ENCODE results near the gene CFAP299.

CFAP299 gene

GRCh38 chr4:80307183-80307735 lies 28.3 kb upstream of the CFAP299 start:
- H3K4me3 ChIP-seq (ENCODE audit: low read length) = no peak overlapping the region

GRCh38 chr4:80307774-80308465 lies 27.6 kb upstream of the CFAP299 start:
- Histone ChIP-seq H3K27ac (ENCODE audit: low read depth, low read length) (no peak overlapping the region), H3K4me2 (ENCODE audit: low read length) (no peak overlapping the region), H3F3A (ENCODE audit: control insufficient read depth, insufficient read depth) (no peaks in the 10 kb centered on the region), H3K9me3 (ENCODE audit: control insufficient read depth, insufficient read depth, low read length) (peaks cover 3% of the 10 kb centered on the region; the same call in 1 of the 2 replicates), H3K4me1 (ENCODE audit: control insufficient read depth, low read length) (no peaks in the 10 kb centered on the region), H3K27me3 (ENCODE audit: control insufficient read depth, low read length) (peaks cover 7% of the 10 kb centered on the region; the same call in 1 of the 2 replicates), H3K9me2 (replicated peaks; ENCODE audit: control insufficient read depth, low read length) (no peaks in the 10 kb centered on the region), H3K4me3 (ENCODE audit: low read length) (no peak overlapping the region), H4K20me1 (ENCODE audit: control insufficient read depth, insufficient read depth, low read depth, low read length) (no peaks in the 10 kb centered on the region), H3K36me3 (ENCODE audit: control insufficient read depth, low read length) (no peaks in the 10 kb centered on the region), H3K79me2 (ENCODE audit: control insufficient read depth, low read length) (no peaks in the 10 kb centered on the region)
- TF ChIP-seq CTCF (IDR thresholded peaks at IDR 0.05; ENCODE audit: low read depth, low read length, poor library complexity, severe bottlenecking) (no peak), EZH2phosphoT487 (IDR thresholded peaks at IDR 0.05; ENCODE audit: borderline replicate concordance, low read length) (no peak)

More at GRCh38 chr4:80307183-80307735, 28.3 kb upstream of the CFAP299 start:
- H4K20me1 ChIP-seq (ENCODE audit: control insufficient read depth, insufficient read depth, low read depth, low read length) = no peaks in the 10 kb centered on the region
- no peaks in the 10 kb centered on the region for H3K9me2 ChIP-seq (replicated peaks; ENCODE audit: control insufficient read depth, low read length)
- peaks cover 7% of the 10 kb centered on the region; the same call in 1 of the 2 replicates for H3K27me3 ChIP-seq (ENCODE audit: control insufficient read depth, low read length)
- H3K4me1 ChIP-seq (ENCODE audit: control insufficient read depth, low read length) = no peaks in the 10 kb centered on the region
- H3K27ac ChIP-seq (ENCODE audit: low read depth, low read length) = no peak overlapping the region
- peaks cover 3% of the 10 kb centered on the region; the same call in 1 of the 2 replicates for H3K9me3 ChIP-seq (ENCODE audit: control insufficient read depth, insufficient read depth, low read length)
- TF ChIP-seq CTCF (IDR thresholded peaks at IDR 0.05; ENCODE audit: low read depth, low read length, poor library complexity, severe bottlenecking) (no peak), EZH2phosphoT487 (IDR thresholded peaks at IDR 0.05; ENCODE audit: borderline replicate concordance, low read length) (no peak)
- no peaks in the 10 kb centered on the region for H3F3A ChIP-seq (ENCODE audit: control insufficient read depth, insufficient read depth)
- H3K36me3 ChIP-seq (ENCODE audit: control insufficient read depth, low read length) = no peaks in the 10 kb centered on the region
- H3K79me2 ChIP-seq (ENCODE audit: control insufficient read depth, low read length) = no peaks in the 10 kb centered on the region
- H3K4me2 ChIP-seq (ENCODE audit: low read length) = no peak overlapping the region

GRCh38 chr4:80308466-80308822 lies 27.1 kb upstream of the CFAP299 start:
- Histone ChIP-seq H3K79me2 (ENCODE audit: control insufficient read depth, low read length) (no peaks in the 10 kb centered on the region), H3K36me3 (ENCODE audit: control insufficient read depth, low read length) (no peaks in the 10 kb centered on the region), H3K4me1 (ENCODE audit: control insufficient read depth, low read length) (no peaks in the 10 kb centered on the region), H3K4me2 (ENCODE audit: low read length) (no peak overlapping the region), H3K27me3 (ENCODE audit: control insufficient read depth, low read length) (peaks cover 7% of the 10 kb centered on the region; the same call in 1 of the 2 replicates), H3K9me2 (replicated peaks; ENCODE audit: control insufficient read depth, low read length) (no peaks in the 10 kb centered on the region), H3K9me3 (ENCODE audit: control insufficient read depth, insufficient read depth, low read length) (peaks cover 3% of the 10 kb centered on the region; the same call in 1 of the 2 replicates), H4K20me1 (ENCODE audit: control insufficient read depth, insufficient read depth, low read depth, low read length) (no peaks in the 10 kb centered on the region), H3K4me3 (ENCODE audit: low read length) (no peak overlapping the region), H3K27ac (ENCODE audit: low read depth, low read length) (no peak overlapping the region), H3F3A (ENCODE audit: control insufficient read depth, insufficient read depth) (no peaks in the 10 kb centered on the region)
- TF ChIP-seq EZH2phosphoT487 (IDR thresholded peaks at IDR 0.05; ENCODE audit: borderline replicate concordance, low read length) = no peak
- no peak for TF ChIP-seq CTCF (IDR thresholded peaks at IDR 0.05; ENCODE audit: low read depth, low read length, poor library complexity, severe bottlenecking)

Data from DOHH2 (cell line).